ENCODE data around the gene COLEC12.

COLEC12 gene

DNA sequence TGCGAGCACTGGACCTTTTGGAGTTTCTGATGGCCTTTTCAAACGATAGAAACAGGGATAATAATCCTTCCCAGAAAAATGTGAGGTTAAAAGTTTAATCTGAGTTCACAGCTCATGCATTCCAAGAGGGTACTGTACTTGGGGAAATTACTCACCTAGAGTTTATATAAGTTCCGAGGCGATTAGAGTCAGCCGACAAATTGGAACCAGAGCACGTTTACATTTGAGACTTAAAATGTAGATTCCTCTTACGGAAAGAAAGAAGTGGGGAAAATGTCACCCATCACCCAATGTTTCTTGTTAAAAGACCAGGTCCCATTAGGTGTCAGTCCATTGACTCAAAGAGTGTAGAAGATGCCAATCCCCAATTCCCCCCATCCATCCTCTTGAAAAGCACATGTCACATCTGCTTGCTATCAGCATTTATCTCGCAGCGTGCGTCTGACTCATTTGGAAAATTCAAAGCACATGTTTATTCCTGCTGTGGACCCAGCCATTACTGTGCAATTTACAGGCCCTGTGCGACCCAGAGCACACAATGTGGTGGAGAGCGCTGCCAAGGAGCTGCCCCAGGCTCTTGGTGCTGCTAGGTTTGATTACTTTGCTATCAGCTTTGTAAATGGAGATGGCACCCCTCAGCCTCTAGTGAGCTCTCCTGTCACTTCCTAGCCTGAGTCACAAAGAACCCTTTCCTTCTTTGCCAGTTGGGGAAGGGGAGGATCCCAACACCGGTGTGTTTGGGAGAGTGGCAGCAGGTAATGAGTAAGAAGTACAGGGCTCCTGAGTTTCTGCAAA lies 104.8 kb downstream of the COLEC12 start:
- TF ChIP-seq, protein P1, sequence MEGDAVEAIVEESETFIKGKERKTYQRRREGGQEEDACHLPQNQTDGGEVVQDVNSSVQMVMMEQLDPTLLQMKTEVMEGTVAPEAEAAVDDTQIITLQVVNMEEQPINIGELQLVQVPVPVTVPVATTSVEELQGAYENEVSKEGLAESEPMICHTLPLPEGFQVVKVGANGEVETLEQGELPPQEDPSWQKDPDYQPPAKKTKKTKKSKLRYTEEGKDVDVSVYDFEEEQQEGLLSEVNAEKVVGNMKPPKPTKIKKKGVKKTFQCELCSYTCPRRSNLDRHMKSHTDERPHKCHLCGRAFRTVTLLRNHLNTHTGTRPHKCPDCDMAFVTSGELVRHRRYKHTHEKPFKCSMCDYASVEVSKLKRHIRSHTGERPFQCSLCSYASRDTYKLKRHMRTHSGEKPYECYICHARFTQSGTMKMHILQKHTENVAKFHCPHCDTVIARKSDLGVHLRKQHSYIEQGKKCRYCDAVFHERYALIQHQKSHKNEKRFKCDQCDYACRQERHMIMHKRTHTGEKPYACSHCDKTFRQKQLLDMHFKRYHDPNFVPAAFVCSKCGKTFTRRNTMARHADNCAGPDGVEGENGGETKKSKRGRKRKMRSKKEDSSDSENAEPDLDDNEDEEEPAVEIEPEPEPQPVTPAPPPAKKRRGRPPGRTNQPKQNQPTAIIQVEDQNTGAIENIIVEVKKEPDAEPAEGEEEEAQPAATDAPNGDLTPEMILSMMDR (IDR thresholded peaks at IDR 0.05; ENCODE audit: low read length, missing control alignments): no peak
- peak; percentile 64 for DNase-seq (ENCODE audit: low read depth)
- no peak overlapping the region for H3K4me3 ChIP-seq (replicated peaks; ENCODE audit: low read depth, low read length)

DNA sequence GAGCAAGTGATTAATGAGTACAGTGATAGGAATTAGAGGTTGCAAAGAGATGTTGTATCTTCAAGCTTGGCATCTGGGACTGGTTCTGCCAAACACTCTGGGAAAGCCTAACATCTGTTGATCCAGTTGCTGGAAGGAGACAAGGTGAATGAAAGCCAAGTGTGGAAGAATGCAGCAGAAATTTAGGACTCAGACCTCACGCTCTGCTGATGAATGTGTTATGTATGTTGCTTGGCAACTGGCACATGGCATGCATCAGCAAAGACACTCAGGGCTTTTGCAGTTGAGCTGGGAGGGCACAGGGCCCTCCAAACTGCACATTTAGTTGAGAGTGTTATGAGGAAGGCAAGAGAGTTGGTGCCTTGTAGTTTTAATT lies 105.5 kb downstream of the COLEC12 start:
- no peak overlapping the region for H3K4me3 ChIP-seq (replicated peaks; ENCODE audit: low read depth, low read length)
- peak; percentile 84 for DNase-seq (ENCODE audit: low read depth)
- TF ChIP-seq, protein P1 (IDR thresholded peaks at IDR 0.05; ENCODE audit: low read length, missing control alignments): no peak

DNA sequence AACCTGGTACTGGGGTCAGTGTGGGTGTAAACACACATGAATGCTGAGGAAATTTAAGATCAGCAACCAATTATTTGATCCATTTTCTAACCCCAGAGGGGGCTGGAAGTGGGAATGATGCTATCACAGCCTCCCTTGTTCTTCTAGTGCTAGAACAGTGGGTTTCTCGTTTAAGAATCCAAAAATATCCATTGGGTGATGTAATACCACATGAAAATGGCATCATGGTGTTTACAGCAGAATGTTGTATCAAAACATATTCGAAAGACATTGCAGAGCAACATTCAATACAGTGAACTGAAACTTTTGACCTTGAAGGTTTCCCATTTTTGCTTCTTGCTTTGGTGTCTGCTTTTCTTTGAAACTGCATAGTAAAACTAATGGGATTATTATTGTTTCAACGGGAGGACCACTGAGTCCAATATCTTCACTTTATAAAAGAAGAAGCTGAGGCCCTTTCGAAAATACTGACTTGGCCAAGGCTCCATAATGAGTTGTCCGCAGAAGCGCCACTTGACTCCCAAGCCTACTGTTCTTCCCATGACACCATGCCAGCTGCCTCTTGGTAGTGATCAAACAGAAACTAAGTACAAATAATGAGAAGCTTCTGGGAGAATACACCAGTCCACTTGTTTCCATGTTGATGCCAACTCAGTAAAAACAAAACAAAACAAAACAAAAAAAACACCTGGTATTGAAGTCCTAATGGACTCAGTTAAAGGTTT lies 106.1 kb downstream of the COLEC12 start:
- TF ChIP-seq, protein P1 (IDR thresholded peaks at IDR 0.05; ENCODE audit: low read length, missing control alignments): no peak
- H3K4me3 ChIP-seq (replicated peaks; ENCODE audit: low read depth, low read length): no peak overlapping the region
- no peak for DNase-seq (ENCODE audit: low read depth)

DNA sequence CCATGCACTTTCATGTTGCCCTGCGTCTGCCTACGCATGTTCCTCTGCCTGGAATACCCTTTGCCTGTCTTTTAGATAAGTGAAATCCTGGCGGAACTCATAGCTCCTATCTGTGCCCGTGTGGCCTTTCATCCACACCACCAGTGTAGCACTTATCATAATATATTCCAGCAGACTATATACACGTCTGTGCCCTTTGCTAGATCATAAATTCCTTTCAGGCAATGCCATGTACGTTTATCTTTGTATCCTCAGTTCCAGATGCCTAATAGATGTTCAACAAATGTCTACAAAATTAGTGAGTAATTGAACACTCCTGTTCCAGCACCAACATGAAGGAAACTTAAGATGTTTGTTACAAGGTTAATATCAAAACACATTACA lies 106.9 kb downstream of the COLEC12 start:
- DNase-seq (ENCODE audit: low read depth): no peak
- TF ChIP-seq, protein P1 (IDR thresholded peaks at IDR 0.05; ENCODE audit: low read length, missing control alignments): no peak
- no peak overlapping the region for H3K4me3 ChIP-seq (replicated peaks; ENCODE audit: low read depth, low read length)

DNA sequence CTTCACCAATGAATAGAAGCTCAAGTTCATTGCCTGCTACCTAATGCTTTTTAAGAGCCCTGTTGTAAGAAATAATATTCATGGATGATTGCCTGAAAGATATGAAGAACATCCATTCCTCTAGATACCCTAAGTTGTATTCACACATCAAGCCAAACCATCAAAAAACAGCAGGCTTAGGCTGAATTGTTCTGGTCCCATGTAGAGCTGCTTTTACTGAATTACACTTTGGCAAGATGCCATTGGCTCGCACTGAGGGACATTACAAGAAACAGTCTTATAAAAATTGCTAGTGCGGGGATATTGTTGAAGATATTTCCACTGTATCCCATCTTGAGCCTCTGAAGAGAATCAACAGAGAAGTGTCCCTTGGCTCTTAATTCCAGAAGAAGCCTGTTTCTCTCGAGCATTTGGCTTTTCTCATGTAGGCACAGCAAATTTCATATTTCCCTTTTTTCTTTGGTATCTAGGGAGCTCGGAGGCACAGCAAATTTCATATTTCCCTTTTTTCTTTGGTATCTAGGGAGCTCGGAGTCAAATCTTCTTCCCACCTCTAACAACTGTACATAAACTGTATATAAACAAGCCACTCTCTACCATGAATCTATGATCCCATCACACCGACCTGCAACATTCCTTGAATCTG lies 107.5 kb downstream of the COLEC12 start:
- DNase-seq (ENCODE audit: low read depth): peak; percentile 46
- H3K4me3 ChIP-seq (replicated peaks; ENCODE audit: low read depth, low read length): no peak overlapping the region
- TF ChIP-seq, protein P1 (IDR thresholded peaks at IDR 0.05; ENCODE audit: low read length, missing control alignments): no peak

DNA sequence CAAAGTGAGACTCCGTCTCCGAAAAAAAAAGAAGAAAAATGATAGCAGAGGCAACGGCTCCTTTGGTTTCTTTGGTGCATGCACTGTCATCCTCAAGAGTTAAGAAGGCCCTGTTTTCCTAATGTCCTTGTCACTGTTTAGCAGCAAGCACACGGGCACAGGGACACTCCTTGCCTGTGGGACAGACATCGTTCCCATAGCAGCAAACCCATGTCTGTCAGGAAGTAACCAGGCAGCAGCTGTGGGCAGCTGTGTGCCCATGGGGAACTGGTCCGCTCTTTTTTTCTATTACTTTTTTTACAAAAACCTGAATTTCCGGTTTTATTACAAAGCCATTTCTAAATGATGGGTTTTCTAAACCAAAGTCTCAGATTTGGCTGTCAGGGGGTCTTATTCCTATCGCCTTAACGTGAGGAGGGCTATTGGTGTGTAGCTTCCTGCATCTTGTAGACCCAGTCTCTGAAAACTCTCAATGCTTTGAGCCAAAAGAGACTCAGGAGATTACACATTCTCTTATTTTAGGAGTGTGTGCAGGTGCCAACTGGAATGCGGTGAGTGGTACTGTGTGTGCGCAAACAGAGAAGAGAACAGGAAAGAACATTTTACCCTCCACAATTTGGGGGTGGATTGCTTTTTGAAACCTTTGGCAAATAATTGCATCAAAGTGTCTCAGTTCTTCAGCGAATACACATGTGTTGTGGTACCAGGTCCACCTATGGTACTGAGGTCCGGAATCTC lies 109.6 kb downstream of the COLEC12 start:
- no peak for DNase-seq (ENCODE audit: low read depth)
- TF ChIP-seq, protein P1 (IDR thresholded peaks at IDR 0.05; ENCODE audit: low read length, missing control alignments): no peak
- no peak overlapping the region for H3K4me3 ChIP-seq (replicated peaks; ENCODE audit: low read depth, low read length)
